A673 (cell line): ENCODE data around the gene DCP1B. TPM values are rescaled to one million over a fixed set of nuclear protein-coding genes. Genes with fewer than 3 reads are reported as not detected.

Experiments
- BruUV-seq: library from RNA; stranded (reverse); fragments of 400-500 nt; replicated peaks from 2 replicates; lab custom pipeline; 2021; lab: Mats Ljungman, UMichigan
- CTCF ChIA-PET: fragments of 300-600 bp; sonication (Branson Sonifier 250); formaldehyde crosslinking; loops from one replicate; lab custom pipeline; 2022; ENCODE audit warnings: antibody characterized with exemption; lab: Charles Lee
- POLR2A ChIA-PET: fragments of 300-600 bp; sonication (Branson Sonifier 250); formaldehyde crosslinking; loops from one replicate; lab custom pipeline; 2022; ENCODE audit warnings: antibody characterized with exemption; ENCODE audit not compliant: low non-redundant PET; lab: Charles Lee
- DNase-seq: peaks from one replicate; pipeline ENCODE4 v3.0.0-alpha.2; 2015; ENCODE audit warnings: low spot score
- H3K27ac ChIP-seq: fragments of 200-600 bp; sonication (generic); 2 replicates; pipeline ENCODE4 v1.5.1; 2016; ENCODE audit warnings: mixed run types, low read depth, mild to moderate bottlenecking, mixed read lengths, antibody characterized with exemption, low read length; ENCODE audit not compliant: poor library complexity, severe bottlenecking
- H3K27me3 ChIP-seq: fragments of 200-600 bp; sonication (generic); replicated peaks from 2 replicates; pipeline ENCODE4 v1.6.1; 2017; ENCODE audit warnings: mixed run types, low read depth, mild to moderate bottlenecking, mixed read lengths, antibody characterized with exemption, low read length; ENCODE audit not compliant: insufficient read depth, poor library complexity
- H3K36me3 ChIP-seq: fragments of 200-600 bp; sonication (generic); 2 replicates; pipeline ENCODE4 v1.6.1; 2016; ENCODE audit warnings: mixed run types, mild to moderate bottlenecking, mixed read lengths, antibody characterized with exemption, low read length; ENCODE audit not compliant: insufficient read depth, poor library complexity, severe bottlenecking
- H3K4me1 ChIP-seq: fragments of 200-600 bp; sonication (generic); 2 replicates; pipeline ENCODE4 v1.6.1; 2017; ENCODE audit warnings: mixed run types, mild to moderate bottlenecking, mixed read lengths, antibody characterized with exemption, low read length; ENCODE audit not compliant: insufficient read depth, poor library complexity, severe bottlenecking
- H3K4me3 ChIP-seq: fragments of 200-600 bp; sonication (generic); 2 replicates; pipeline ENCODE4 v1.5.1; 2016; ENCODE audit warnings: low read depth, mixed run types, mild to moderate bottlenecking, mixed read lengths, low read length; ENCODE audit not compliant: poor library complexity, severe bottlenecking
- H3K9me3 ChIP-seq: fragments of 200-600 bp; sonication (generic); 2 replicates; pipeline ENCODE4 v1.6.1; 2016; ENCODE audit warnings: mixed run types, low read depth, mild to moderate bottlenecking, mixed read lengths, antibody characterized with exemption, low read length; ENCODE audit not compliant: poor library complexity, severe bottlenecking
- CTCF ChIP-seq: fragments of 300-800, 200-600 bp; sonication (generic); conservative IDR thresholded peaks from 2 replicates; pipeline ENCODE4 v1.5.1; 2017; ENCODE audit warnings: low read depth, mild to moderate bottlenecking, antibody characterized with exemption, low read length, moderate library complexity, mixed read lengths
- EZH2 ChIP-seq: fragments of 200-600 bp; sonication (generic); IDR thresholded peaks from 2 replicates; pipeline ENCODE4 v1.6.1; 2017; ENCODE audit warnings: borderline replicate concordance, low read depth, mild to moderate bottlenecking, mixed read lengths, antibody characterized with exemption, low read length; ENCODE audit not compliant: poor library complexity, severe bottlenecking
- intact Hi-C: fragments of 100-400 bp; cut with micrococcal nuclease; formaldehyde crosslinking; loops from one replicate; pipeline ENCODE4 v1.10.0; 2022; ENCODE audit not compliant: unreplicated experiment
- total RNA-seq: library from RNA; stranded (reverse); gene quantifications from 2 replicates; pipeline ENCODE4 v1.2.3, GENCODE V29; 2021

DCP1B gene
- total RNA-seq, 1 experiment from 2014 or later, result 8.8 TPM

GRCh38 chr12:1922075-1922709 lies 82.1 kb downstream of the DCP1B start:
- no TSS peak for BruUV-seq
- Histone ChIP-seq H3K9me3 (no peaks in the 10 kb centered on the region), H3K4me1 (peaks cover 25% of the 10 kb centered on the region), H3K27me3 (no peaks in the 10 kb centered on the region), H3K27ac (no peak overlapping the region), H3K4me3 (no peak overlapping the region), H3K36me3 (no peaks in the 10 kb centered on the region)
- DNase-seq, result no peak
- POLR2A ChIA-PET, result no interaction called here
- intact Hi-C loops, result no loop called here
- no peak for TF ChIP-seq CTCF
- TF ChIP-seq EZH2, result no peak
- CTCF ChIA-PET, result no interaction called here

GRCh38 chr12:1920971-1921370 lies 83.3 kb downstream of the DCP1B start:
- H3K4me1 ChIP-seq, result peaks cover 28% of the 10 kb centered on the region
- DNase-seq, result no peak
- CTCF ChIA-PET, result no interaction called here
- POLR2A ChIA-PET, result no interaction called here
- no peak overlapping the region for H3K27ac ChIP-seq
- intact Hi-C loops, result no loop called here
- no TSS peak for BruUV-seq
- no peaks in the 10 kb centered on the region for H3K36me3 ChIP-seq
- H3K27me3 ChIP-seq, result no peaks in the 10 kb centered on the region
- TF ChIP-seq EZH2 (no peak), CTCF (no peak)
- H3K9me3 ChIP-seq, result no peaks in the 10 kb centered on the region
- H3K4me3 ChIP-seq, result no peak overlapping the region

GRCh38 chr12:1920436-1920835 lies 83.8 kb downstream of the DCP1B start:
- POLR2A ChIA-PET, result no interaction called here
- CTCF ChIA-PET, result no interaction called here

More at GRCh38 chr12:1920436-1920835, 83.8 kb downstream of the DCP1B start:
- Histone ChIP-seq H3K4me3 (no peak overlapping the region), H3K27me3 (no peaks in the 10 kb centered on the region), H3K36me3 (no peaks in the 10 kb centered on the region), H3K4me1 (peaks cover 28% of the 10 kb centered on the region), H3K9me3 (no peaks in the 10 kb centered on the region), H3K27ac (no peak overlapping the region)
- no TSS peak for BruUV-seq
- no peak for DNase-seq
- TF ChIP-seq CTCF (no peak), EZH2 (no peak)
- intact Hi-C loops, result no loop called here
